C4-2B (cell line): Measurements from ENCODE around the gene GALK1.

Experiments
- H3K27ac ChIP-seq: fragments of 450-650 bp; 2 replicates; pipeline ENCODE4 v1.5.1; 2017
- CTCF ChIP-seq: fragments of 450-650 bp; conservative IDR thresholded peaks from 2 replicates; pipeline ENCODE4 v1.5.1; 2017; ENCODE audit warnings: mild to moderate bottlenecking
- ZFX ChIP-seq: fragments of 450-650 bp; IDR thresholded peaks from 2 replicates; pipeline ENCODE4 v1.6.1; 2017

The GALK1 gene

GRCh38 chr17:75738218-75738802 is 26.7 kb downstream of the GALK1 start:
- TF ChIP-seq CTCF: no peak
- no peak overlapping the region for H3K27ac ChIP-seq

GRCh38 chr17:75737133-75737962 is 27.6 kb downstream of the GALK1 start:
- no peak overlapping the region for H3K27ac ChIP-seq
- TF ChIP-seq ZFX: no peak
- no peak for TF ChIP-seq CTCF

GRCh38 chr17:75736173-75736835 is 28.7 kb downstream of the GALK1 start:
- TF ChIP-seq ZFX (no peak), CTCF (no peak)
- no peak overlapping the region for H3K27ac ChIP-seq

GRCh38 chr17:75734674-75735294 is 30.2 kb downstream of the GALK1 start:
- TF ChIP-seq CTCF (no peak), ZFX (no peak)
- no peak overlapping the region for H3K27ac ChIP-seq

GRCh38 chr17:75733471-75733870 is 31.5 kb downstream of the GALK1 start:
- no peak overlapping the region for H3K27ac ChIP-seq
- no peak for TF ChIP-seq CTCF
- TF ChIP-seq ZFX: no peak

GRCh38 chr17:75731716-75732498 is 33.1 kb downstream of the GALK1 start:
- TF ChIP-seq CTCF (no peak), ZFX (no peak)
- H3K27ac ChIP-seq: no peak overlapping the region
